GM12875 (cell line): ENCODE results near the gene USP5.

Experiments
- H3K4me3 ChIP-seq: one replicate; pipeline ENCODE4 v1.5.1; 2011; ENCODE audit warnings: low read depth, low read length, control low read depth
- CTCF ChIP-seq: IDR thresholded peaks from 2 replicates; pipeline ENCODE4 v1.5.1; 2011; ENCODE audit warnings: low read depth, mild to moderate bottlenecking, control low read depth, inconsistent platforms, low read length, moderate library complexity, borderline replicate concordance; ENCODE audit not compliant: insufficient read depth

The USP5 gene

GRCh38 chr12:6851153-6851920 is 613 bp upstream of the USP5 start, which contains the start of gene CDCA3:
CDCA3 (minus strand) TSS chr12:6851286; CDS start chr12:6850952, 334 bp downstream.
- no peak for TF ChIP-seq CTCF
- peak within 1 kb of the TSS; percentile 86 for H3K4me3 ChIP-seq

GRCh38 chr12:6852651-6853354 is 853 bp downstream of the USP5 start:
- TF ChIP-seq CTCF: no peak
- peak overlapping the region; percentile 86 for H3K4me3 ChIP-seq

GRCh38 chr12:6853626-6854025 is 1.7 kb downstream of the USP5 start:
- no peak for TF ChIP-seq CTCF
- H3K4me3 ChIP-seq: no peak overlapping the region

- no peak overlapping the region for H3K4me3 ChIP-seq
- TF ChIP-seq CTCF: no peak
Measured at GRCh38 chr12:6854036-6854435, 2.1 kb downstream of the USP5 start.

- TF ChIP-seq CTCF: no peak
- H3K4me3 ChIP-seq: no peak overlapping the region
Measured at GRCh38 chr12:6855322-6855721, 3.4 kb downstream of the USP5 start.

- H3K4me3 ChIP-seq: no peak overlapping the region
- TF ChIP-seq CTCF: no peak
Measured at GRCh38 chr12:6858799-6859198, 6.8 kb downstream of the USP5 start.

GRCh38 chr12:6860116-6860515 is 8.2 kb downstream of the USP5 start:
- H3K4me3 ChIP-seq: no peak overlapping the region
- TF ChIP-seq CTCF: no peak
